HG03378 (cell line): ENCODE results near the gene FAM222A.

Experiments used
- ATAC-seq: cut with Tn5 transposase; IDR thresholded peaks from one replicate; pipeline ENCODE4 v1.9.1; 2021; ENCODE audit warnings: mild to moderate bottlenecking, moderate library complexity; ENCODE audit not compliant: unreplicated experiment

FAM222A gene

DNA sequence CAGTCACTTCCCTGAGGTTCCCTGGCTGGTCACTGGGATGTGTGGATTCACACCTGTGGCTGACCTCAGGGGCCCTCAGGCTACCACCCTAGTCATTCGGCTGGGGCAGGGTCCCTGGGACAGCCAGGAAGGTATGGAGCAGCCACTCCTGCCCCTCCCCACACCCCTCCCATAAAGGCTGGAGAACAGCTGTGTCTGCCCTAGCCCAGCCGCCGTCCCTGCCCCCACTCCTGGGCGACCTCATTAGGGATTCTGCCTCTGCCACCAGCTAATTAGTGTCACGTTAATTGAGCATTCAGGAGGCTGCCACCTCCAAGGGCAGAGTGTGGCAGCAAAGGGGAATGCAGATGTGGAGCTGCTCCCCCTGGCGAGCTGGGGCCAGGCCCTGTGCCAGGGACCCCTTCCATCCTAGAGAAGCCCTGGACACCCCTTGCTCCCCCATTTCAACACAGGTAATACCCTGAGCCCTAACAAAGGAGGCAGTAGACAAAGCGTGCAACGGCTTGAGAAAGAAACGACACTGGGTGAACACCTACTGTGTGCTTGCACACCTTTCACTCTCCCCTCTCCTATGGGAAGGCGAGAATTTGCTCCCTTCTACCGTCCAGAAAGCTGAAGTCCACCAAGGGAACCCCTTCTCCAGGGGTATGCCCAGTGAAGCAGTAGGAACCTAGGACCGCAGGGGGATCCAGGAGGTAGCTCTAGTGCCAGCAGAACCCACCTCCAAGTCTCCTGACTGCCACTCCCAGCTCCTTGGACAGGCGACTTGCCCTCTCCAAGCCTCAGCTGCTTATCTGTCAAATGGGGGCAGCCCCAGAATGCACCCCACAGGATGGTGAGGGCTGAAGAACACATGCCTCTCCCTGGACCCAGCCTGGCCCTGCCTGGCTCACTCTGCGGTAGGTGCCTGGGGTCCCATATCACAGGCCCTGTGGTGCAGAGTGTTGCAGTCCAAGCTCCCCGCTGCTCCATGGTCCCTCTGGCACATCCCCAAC is 45.1 kb downstream of the FAM222A start:
- ATAC-seq, result no peak

DNA sequence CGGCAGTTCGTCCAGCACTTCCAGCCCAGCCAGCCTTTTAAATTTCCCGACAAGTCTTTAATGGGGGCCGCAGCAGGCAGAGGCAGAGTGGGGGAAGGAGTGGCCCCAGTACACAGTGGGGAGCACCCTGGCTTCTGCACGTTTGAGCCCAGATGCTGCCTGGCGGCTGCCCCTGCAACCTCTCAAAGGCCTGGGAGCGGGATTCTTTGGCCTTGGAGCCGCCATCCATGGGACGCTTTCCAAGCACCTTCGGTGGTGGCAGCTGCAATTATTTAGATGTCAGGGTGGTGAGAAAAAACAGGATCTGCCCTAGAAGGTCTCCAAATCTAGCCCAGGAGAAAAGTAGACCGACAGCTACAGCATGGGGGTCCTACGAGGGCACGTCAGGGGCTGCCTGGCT is 46.0 kb downstream of the FAM222A start:
- ATAC-seq, result no peak

DNA sequence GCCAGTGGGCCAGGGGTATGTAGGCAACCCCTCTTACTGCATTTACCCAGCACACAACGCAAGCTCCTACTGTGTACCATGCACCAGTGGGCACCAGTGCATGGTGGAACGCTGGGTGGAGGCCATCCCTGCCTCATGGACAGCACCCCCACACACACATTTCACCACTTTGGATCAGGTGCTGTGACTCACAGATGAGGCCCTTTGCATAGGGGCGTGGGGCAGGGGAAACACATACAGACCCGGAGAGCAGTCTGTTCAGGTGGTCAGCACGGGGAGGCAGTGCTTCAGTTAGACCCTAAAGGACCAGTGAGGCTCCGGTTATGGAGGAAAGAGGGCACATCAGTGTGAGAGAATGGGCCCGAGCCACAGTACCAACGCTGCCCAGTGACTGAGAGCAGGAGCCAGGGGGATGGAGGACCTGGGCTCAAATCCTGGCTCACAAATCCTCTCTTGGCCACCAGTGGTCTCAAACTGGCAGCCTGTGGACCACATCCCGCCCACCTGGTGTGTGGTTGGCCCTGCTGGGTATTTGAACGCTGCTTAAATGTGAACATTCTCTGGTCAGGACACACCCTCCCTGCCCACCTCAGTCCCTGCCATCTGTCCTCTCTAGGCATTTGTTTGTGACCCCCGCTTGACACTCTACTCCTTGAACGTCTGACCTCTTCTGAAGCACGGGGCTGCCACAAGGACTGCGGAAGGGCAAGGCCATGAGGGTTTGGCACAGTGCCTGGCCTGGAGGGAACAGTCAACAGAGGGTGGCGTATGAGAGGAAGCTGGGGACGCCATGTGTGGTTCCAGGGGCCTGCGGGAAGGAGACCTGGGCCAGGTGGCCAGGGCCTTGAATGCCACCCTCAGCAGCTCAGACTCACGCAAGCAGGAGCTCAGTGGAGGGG is 46.7 kb downstream of the FAM222A start:
- no peak for ATAC-seq

DNA sequence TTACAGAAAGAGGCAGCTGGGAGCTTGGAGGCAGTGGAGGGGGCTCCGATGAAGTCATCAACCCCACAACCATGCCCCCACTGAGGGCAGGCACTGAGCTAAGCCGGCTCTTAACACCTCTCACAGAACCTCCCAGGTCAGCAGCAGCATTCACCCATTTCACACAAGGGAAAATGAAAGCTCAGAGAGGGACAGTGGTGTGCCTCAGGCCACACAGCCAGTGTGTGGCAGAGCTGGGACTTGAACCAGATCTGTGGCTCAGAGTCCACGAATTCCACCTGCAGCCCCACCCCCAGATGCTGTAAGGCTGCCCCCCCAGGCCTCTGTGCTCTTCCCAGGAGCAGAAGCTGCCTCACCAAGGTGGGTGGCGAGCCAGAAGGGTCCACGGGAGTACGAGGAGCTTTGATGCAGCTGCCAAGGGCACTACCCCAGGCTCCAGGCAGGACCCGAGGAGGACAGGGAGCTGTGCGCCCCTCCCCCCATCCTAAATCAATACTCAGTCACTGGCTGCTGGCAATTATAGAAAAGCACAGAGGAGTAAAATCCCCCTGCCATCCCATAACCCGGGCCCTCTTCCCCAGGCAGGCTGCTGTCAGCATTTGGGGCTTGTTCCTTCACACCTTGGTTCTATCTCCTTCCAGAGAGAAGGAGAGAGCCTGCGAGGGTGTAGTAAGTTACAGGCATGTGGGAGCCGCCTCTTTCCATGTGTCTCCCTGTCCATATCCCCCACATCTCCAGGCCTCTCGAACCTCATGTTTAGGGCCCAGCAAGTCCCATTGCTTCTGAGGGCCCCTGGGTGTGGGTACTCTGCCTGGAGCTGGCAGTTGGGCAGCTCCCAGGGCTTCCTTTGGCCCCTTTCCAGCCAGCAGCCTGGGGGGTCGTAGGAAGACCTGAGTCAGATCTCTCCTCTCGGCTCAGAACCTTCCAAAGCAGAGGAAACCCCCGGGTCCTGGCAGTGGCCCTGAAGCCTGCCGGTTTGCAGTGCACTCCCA is 47.6 kb downstream of the FAM222A start:
- ATAC-seq, result no peak

DNA sequence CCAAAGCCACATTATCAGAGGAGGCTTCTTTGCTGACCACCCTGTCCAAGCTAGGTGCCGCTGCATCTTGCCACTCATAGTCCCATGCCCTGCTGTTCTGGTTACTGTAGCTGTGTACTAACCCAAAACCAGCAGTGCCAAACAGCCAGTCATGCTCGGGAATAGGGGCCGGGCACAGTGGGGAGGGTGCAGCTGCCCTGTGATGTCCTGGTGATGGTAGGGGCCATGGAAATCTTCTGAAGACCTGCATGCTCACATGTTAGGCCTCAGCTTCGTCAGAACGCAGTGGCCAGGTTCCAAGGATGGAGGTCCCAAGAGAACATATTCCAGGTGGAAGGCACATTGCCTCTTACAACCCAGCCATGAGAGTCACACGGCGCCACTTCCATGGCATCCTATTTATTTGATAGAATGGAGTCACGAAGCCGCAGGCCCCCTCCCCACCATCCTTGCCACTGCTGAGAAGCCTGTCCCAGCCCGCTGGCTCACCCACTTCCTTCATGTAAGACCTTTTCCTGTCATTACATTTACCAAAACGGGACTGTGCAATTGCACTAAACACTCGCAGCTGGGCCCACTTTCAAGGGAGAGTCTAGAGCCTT is 48.5 kb downstream of the FAM222A start:
- no peak for ATAC-seq

DNA sequence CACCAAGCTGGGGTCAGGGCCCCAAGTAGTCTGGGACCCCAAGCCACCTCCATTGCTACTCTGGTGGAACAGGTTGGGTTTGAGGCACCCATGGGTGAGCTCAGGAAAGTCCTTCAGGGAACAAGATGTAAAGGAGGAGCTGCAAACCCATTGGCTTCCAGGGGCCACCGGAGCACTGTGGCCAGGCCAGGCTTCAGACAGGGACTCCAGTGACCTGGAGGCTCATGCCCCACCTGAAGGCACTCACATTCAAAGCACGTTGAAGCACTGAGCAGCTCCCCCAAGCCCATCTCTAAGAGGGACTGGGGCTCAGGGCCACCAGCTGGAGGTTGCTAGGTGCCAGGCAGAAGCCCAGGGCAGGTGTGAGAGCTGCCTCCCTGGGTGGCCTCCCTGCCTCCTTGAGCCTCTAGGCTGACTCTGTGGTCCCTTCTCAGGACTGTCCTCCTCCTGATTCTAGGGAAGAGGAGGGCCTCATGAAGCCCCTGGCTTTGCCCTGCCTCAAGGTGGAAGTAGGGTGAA is 49.1 kb downstream of the FAM222A start:
- no peak for ATAC-seq

DNA sequence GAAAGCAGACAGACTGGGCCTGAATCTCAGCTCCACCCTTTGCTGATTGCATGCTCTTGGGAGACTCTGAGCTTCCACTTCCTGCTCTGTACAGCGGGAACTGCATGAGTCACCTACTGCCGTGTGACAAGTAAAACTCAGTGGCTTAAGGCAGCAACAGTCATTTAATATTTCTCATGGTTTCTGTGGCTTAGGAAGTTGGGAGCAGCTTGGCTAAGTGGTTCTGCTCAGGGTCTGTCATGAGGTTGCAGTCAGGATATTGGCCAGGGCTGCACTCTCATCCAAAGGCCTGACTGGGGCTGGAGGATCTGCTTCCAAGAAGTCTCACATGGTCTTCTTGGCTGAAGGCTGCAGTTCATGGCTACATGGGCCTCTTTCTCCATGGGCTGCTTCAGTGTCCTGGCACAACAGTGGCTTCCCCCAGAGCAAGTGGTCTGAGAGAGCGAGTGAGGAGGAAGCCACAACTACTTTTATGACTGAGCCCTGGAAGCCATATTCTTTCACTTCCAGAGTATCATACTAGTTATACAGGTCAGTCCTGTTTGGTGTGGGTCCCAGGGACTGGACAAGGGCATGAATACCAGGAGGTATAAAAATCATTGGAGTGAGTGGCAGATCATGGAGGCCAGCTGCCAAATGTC is 49.7 kb downstream of the FAM222A start:
- no peak for ATAC-seq

DNA sequence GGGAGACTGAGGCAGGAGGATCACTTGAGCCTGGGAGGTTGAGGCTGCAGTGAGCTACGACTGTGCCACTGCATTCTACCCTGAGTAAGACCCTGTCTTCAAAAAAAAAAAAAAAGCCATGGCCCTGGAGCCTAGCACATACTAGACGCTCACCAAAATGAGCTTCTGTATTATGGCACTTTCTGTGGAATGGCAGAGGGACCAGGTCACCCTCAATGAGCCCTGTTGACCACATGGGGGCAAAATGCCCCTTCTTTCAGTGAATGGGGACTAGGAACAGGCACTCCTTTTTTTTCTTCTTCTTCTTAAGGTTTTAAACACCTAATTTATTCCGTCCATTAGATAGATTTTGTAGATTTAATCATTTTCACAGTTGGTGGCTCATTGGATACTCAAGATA is 50.5 kb downstream of the FAM222A start:
- no peak for ATAC-seq

DNA sequence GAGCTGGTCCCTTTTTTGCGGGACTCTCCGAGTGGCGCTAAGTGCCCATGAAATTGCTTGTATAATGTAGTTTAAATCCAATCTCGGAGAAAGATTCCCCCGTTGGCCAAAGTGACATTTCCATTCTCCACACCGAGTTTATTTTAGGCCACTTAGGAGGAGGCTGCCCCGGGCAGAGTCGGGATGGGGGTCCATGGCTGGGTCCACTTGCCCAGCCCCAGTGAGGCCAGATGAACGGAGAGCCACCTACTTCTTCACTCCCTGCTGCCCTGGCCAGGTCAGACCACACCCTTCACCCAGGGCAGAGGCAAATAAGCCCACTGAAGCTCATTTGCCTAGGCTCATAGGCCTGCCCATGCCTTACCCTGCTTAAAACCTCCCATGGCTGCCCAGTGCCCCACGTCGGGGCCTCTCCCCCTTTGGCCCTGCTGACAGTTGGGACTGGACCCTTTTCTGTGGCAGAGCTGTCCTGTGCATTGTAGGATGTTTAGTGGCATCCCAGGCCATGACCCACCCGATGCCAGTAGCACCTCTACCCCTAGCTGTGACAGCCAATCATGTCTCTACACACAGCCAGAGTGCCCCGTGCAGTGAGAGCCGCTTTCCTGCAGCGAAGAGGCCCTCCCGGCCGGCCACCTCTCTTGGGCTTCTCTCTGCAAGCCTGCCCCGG is 51.3 kb downstream of the FAM222A start:
- no peak for ATAC-seq

DNA sequence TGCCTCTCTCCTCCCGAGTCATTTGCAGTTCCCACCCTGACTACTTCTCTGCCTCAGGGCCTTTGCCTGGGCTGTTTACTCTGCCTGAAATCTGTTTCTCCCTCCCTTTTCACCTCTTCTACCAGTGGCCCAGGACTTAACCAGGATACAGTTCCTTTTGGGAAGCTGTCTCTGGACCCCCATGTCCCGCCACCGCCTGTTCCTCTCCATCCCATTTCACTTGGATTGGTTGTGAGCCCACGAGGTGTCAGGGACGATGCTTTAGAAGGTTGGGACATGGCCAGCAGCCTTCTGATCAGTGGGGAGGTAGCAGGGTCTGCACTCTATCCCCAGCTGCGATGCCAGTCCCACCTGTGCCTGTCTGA is 51.8 kb downstream of the FAM222A start:
- ATAC-seq, result no peak

DNA sequence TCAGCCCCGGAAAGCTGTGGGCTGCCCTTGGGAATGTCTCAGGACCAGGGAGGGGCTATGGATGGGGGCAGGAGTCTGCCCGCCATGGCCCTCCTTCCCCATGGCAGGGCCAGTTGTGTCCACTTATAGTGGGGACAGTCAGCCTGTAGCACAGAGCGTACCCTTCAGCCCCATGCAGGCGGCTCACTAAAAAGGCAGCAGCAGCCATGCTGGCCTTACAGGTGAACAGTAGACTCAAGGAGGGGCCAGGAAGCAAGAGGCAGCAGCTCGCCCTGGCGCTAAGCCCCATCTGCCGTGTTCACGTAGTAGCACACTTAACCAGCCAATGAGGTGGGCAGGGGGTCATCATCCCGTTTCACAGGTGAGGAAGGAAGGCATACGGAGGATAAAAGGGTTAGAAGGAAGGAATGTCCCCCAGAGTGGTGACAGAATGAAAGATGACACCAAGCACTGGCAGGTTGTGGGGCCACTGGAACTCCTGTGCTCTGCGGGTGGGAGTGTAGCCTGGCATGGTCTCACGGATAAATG is 52.7 kb downstream of the FAM222A start:
- no peak for ATAC-seq

DNA sequence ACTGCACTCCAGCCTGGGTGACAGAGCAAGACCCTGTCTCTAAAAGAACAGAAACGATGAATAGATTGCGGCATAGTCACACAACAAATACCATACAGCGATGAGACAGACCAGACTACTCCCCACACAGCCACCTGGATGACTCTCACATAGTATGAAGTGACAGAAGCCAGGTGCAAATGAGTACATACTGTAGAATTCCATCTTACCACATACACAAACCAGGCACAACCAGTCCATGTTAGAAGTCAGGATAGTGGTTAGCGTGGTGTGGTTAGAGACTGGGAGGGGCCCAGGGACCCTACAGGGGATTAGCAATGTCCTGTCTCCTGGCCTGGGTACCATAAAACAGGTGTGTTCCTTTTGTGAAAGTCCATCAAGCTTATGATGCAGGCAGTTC is 53.8 kb downstream of the FAM222A start:
- no peak for ATAC-seq

DNA sequence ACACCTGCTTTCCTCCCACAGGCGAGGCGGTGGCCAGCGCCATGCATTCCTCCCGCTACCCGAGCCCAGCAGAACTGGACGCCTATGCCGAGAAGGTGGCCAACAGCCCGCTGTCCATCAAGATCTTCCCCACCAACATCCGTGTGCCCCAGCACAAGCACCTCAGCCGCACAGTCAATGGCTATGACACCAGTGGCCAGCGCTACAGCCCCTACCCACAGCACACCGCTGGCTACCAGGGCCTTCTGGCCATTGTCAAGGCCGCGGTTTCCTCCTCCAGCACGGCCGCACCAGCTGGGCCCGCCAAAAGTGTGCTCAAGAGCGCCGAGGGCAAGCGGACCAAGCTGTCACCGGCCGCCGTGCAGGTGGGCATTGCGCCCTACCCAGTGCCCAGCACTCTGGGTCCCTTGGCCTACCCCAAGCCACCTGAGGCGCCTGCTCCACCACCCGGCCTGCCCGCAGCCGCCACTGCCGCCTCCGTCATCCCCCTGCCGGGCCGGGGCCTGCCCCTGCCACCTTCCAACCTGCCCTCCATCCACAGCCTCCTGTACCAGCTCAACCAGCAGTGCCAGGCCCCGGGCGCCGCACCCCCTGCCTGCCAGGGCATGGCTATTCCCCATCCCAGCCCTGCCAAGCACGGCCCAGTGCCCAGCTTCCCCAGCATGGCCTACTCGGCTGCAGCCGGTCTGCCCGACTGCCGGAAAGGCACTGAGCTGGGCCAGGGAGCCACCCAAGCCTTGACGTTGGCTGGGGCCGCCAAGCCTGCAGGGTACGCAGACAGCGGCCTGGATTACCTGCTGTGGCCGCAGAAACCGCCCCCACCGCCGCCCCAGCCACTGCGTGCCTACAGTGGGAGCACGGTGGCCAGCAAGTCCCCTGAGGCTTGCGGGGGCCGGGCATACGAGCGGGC is 54.6 kb downstream of the FAM222A start:
- ATAC-seq, result no peak

DNA sequence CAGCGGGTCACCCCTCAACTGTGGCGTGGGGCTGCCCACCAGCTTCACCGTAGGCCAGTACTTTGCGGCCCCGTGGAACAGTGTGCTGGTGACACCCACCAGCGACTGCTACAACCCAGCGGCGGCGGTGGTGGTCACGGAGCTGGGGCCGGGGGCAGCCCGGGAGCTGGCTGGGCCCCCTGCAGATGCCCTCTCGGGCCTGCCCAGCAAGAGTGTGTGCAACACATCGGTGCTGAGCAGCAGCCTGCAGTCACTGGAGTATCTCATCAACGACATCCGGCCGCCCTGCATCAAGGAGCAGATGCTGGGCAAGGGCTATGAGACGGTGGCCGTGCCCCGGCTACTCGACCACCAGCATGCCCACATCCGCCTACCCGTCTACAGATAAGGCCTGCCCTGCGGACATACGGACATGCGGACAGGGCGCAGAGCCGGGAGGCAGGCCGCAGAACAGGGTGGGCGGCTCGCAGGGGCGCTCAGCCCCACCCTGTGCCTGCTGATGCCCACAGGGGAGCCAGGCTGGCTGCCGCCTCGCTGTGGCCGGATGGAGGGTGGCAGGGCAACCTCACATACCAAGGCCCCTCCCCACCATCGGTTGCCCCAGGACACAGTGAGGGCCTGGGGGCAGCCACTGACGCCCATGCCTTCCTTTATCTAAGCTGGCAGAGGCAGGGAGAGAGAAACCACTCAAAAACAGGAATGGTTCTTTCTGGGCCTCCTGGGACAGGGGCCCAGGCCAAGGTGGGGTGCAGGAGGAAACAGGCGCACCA is 55.5 kb downstream of the FAM222A start:
- ATAC-seq, result no peak

DNA sequence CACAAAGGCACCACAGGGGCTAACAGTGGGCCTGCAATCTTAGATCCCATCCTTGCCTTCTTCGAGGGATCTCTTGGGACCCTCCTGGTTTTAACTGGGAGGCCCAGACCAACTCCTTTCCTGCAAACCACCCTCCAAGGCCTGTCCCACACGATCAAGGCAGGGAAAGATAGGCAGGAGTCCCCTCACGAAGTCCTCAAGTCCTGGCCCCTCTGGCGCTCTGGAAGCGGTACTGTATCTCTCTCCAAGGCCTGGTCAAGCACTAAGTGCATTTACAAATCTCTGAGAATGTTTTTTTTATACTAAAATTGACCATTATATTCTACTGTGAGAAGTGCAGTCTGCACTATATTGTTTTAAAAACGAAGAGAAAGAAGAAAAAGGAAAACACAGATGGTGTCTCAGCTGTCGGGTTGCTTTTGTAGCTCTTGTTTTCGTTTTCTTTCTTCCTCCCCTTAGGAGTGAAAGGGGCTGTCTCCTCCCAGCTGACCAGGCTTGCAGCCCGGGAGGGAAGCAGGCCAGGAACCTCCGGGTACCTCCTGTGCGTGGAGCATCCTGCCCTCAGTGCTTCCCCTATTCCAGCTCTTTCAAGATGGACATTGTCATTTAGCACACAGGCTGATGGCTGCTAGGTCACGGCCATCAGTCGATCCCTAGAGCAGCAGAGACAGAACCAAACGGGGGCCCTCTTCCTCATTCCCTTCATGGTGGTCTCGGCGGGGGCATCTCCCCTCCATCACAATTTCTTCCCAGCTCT is 56.7 kb downstream of the FAM222A start:
- no peak for ATAC-seq
